EL (cell line): ENCODE results near the gene ACTL8.

Experiments used
- DNase-seq: peaks from one replicate; pipeline ENCODE4 v3.0.0-alpha.2; 2016

The ACTL8 gene

GRCh38 chr1:17849216-17849615 lies 94.1 kb downstream of the ACTL8 start:
- DNase-seq = peak; percentile 21

- no peak for DNase-seq
Measured at GRCh38 chr1:17851056-17851455, 95.9 kb downstream of the ACTL8 start.

DNA sequence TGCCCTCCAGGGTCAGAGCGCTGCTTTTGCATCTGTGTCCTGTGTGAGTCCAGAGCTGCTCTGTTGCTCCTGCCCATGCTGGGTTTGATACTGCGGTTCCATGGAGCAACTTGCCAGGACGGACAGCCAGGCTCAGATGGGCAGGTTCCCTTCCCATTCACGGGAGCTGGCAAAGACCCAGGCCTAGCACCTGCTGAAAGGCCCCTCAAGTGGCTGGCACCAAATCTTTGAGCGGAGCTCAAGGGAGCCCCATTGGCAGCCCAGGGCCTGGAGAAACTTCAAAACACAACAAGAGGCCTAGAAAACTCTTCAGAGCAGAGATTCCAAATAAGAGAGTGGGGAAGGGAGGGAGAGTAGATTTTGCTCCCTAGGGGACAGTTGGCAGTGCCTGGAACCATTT lies 97.2 kb downstream of the ACTL8 start:
- no peak for DNase-seq

DNA sequence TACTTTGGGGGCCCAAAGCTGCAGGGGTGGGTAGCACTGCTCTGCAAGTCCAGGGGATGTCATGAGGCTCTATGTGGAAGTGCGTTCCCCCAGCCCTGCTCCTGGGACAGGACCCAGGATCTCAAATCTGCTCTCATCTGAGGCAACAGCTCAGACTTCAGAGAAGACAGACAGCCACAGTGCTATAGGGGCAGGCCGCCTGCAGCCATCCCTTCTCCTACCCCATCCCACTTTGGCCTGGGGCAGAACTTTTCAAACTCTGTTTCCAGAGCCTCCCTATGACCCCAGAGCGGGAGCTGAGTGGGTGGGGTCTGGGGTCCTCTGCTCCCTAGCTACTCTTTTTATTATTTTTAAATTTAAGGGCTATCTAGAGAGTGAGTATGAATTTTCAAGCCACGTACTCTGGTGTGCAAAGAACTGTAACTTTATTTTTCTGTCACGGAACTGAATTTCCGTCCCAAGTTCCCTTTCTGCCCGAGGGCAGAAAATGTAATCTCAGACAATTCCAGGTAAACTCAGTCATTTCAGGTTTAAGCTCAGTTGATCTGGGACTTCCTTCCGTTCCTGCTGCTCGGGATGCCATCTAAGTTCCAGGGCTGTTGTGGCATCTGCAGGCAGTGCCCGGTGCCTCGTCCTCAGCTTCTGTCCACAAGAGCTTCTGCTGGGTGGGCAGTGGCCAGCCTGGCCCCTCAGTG lies 98.3 kb downstream of the ACTL8 start:
- DNase-seq = no peak

GRCh38 chr1:17856496-17857108 lies 101.5 kb downstream of the ACTL8 start:
- DNase-seq = no peak

DNA sequence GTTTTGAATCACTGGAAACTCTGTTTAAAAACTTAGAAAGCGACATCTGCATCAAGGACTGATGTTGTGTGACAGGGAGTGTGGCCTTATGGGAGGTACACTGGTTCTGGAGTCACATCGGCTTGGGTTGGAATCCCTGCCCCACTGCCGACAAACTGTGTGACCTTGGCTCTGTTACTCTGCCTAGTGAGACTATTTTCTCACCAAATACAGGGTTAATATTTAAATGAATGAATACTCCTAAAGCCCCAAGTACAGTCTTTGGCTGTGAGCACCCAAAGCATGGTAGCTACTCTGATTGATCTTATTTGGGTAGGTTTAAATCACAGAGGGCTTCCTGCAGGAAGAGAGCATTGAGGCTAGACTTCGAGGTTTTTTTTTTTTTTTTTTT lies 102.0 kb downstream of the ACTL8 start:
- no peak for DNase-seq

- DNase-seq = peak; percentile 38
Measured at GRCh38 chr1:17857996-17858395, 102.9 kb downstream of the ACTL8 start.

DNA sequence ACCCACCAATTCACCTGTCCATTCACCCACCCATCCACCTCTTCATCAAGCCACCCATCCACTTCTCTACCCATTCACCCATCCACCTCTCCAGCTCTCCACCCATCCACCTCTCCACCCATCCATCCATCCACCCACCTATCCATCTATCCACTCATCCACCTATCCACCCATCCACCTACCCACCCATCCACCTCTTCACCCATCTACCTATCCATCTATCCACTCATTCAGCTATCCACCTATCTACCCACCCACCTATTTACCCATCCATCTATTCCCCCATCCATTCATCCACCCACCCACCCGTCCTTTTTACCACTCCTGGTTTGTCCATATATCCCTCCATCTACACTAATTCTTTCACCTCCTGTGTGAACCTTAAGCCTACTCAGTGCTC lies 105.7 kb downstream of the ACTL8 start:
- no peak for DNase-seq

DNA sequence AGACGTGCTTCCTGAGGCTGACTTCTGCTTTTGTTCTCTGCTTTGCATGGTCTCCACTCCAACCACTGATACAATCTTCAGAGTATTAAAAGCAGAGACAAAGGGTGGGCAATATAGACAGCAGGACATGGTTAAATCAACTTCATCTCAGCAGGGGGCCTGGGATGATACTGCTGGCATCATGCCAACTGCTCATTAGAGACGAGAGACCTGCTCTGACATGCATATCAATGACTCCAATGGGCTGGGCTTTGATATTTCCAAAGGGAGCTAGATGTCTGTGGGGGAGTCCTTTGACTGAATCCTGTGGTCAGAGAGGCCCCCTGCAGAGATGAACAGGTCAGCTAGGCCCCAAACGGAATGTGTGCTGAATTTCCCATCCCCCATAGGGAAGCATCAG lies 106.6 kb downstream of the ACTL8 start:
- peak; percentile 64 for DNase-seq

- no peak for DNase-seq
Measured at GRCh38 chr1:17862121-17862520, 107.0 kb downstream of the ACTL8 start.

GRCh38 chr1:17865912-17866739 lies 111.0 kb downstream of the ACTL8 start:
- peak; percentile 96 for DNase-seq

- DNase-seq = no peak
Measured at GRCh38 chr1:17866740-17867029, 111.6 kb downstream of the ACTL8 start.

DNA sequence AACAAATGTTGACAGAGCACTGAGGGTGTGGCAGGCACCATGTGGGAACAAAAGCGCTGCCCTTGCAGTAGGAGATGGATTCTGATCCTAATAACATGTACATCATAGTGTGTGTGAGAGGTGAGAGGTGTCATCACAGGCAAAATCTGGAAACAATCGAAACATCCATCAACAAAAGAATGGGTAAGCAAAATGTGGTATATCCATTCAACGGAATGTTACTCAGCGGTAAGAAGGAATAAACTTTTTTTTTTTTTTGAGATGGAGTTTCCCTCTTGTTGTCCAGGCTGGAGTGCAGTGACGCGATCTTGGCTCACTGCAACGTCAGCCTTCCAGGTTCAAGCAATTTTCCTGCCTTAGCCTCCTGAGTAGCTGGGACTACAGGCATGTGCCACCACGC lies 112.3 kb downstream of the ACTL8 start:
- no peak for DNase-seq

DNA sequence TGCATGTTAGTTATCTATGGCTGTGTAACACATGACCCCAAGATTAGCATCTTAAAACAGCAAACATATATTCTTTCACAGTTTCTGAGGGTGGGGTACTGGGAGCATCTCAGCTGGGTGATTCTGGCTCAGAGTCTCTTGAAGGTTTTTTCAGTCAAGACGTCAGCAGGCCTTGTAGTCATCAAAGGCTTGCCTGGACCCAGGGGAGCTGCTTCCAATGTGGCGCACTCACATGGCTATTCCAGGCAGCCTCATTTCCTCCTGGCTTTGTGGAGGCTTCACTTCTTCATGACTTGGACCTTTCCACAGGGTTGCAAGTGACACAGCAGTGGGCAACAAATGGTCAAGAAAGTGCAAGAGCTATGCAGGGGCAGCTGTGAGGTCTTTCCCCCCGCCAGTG lies 114.7 kb downstream of the ACTL8 start:
- DNase-seq = peak; percentile 27

DNA sequence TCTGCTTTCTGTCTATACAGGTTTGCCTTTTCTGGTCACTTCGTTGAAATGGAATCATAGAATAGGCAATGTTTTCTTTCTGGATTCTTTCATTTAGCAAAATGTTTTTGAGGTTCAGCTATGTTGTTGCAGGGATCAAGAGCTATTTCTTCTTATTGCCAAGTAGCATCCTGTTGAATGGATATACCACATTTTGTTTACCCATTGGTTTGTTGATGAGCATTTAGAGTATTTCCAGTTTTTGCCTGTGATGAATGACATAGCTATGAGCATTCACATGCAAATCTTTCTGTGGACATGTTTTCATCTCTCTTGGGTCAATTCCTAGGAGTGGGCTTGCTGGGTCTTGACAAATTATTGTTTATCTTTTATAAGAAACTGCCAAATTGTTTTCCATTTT lies 115.5 kb downstream of the ACTL8 start:
- DNase-seq = no peak

GRCh38 chr1:17873007-17873675 lies 118.0 kb downstream of the ACTL8 start:
- no peak for DNase-seq

DNA sequence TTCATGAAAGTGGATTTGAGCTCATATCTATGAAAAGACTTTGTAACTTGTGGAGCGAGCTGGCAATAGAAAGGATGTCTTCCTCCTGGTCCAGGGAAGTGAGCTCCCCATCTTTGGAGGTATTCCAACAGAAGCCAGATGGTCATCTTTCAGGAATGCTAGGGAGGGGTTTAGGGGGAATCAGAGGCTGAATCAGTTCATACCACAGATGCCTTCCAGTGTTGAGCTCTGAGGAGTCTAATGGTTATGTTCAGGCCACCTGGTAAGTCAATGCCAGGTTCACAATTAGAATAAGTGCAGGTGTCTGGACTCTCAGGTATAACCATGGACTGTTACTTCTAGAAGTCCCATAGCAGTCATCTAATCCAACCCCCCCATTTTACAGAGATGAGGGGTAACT lies 119.1 kb downstream of the ACTL8 start:
- peak; percentile 97 for DNase-seq

DNA sequence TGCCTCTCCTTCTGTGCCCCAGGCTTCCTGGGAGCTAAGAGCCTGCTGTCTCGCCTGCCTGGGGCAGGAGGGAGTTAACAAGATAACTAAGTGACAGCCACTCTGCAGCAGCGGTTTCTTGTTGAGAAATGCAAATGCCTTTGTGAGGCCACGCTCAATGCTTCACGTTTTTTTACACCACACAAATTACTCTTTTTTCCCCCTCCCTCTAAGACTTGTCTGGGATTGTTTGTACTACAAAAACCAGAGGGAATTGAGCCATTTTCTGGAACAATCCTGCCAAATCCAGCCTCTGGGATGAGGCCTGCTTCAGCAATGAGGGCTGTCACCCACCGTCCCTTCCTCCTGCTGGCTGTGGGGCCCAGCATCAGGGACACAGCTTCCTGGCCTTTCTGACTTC lies 119.6 kb downstream of the ACTL8 start:
- DNase-seq = peak; percentile 91

- peak; percentile 81 for DNase-seq
Measured at GRCh38 chr1:17875171-17875881, 120.2 kb downstream of the ACTL8 start.

DNA sequence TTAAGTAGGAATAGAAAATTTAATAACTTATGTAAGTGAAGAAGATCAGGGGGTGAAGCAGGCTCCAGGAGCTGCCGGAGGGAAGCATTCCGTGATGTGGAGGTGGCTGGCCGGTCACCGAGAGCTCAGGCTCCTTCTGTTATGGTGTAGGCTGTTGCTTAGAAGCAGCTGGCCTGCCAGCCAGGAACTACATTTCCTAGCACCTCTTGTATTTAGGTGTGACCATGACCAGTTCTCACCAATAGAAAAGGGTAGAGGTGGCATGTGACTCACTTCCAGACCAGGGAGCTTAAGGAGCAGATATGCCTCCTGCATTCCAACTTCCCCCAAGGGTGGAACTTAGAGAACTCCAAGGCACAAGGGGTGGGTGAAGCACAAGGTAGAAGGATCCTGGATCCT lies 120.7 kb downstream of the ACTL8 start:
- peak; percentile 72 for DNase-seq
